Kidney capillary endothelial cell (primary cell): ENCODE measurements around the gene TC2N.
"Not testable (repeated sequence)": the region's sequence is repeated elsewhere in the genome, so short reads cannot be mapped to it uniquely, and the experiment has no call there.

Experiments
- DNase-seq: peaks from one replicate; pipeline ENCODE4 v3.0.0-alpha.2; 2018; ENCODE audit warnings: low spot score

Gene TC2N

DNA sequence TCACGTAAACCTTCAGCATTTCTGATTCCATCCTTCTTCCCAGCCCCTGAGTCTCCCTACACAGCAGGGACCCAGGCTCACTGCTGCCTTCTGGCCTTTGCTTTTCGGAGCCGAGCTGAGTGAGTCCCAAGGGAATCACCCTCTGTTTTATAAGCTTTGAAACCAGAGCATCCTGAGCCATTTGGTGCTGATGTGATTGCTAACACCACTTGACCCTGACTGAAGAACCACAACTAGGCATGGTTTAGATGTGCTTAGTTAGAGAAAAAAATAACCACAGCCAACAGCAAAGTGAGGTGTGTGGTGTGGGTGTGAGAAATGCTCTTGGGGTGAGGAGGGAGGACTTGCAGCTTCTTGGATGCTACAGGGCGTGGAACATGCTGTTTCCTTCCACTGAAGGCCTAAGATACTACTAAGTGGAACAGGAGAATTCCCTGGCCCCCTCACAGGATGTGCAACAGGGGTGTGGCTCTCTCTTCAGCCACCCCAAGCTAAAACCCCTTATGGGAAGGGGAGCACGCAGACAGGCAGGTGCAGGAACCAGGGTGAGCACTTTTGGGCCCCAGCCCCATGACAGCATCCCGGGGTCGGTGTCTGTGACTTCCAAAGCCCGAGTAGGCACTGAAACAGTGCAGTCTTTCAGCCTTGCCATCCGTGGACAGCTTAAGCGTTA, at the start of gene TC2N:
Gene TC2N (minus strand): TSS at position 221 of the 673 bp plus-strand sequence. CDS start 53,767 bp downstream, outside the sequence.
- no peak for DNase-seq

DNA sequence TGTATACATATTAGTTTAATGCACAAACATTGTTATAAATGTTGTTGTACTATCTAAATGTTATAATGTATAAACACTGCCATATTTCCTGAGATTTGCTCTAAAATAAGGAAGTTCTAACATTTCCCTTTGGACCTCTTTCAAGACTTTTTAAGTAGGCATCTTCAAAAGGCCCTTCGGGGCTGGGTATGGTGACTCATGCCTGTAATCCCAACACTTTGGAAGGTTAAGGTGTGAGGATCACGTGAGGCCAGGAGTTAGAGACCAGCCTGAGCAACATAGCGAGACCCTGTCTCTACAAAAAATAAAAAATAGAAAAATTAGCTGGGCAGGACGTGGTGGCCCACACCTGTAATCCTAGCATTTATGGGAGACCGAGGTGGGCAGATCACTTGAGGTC, 44.7 kb upstream of the TC2N start:
- DNase-seq, result no peak

DNA sequence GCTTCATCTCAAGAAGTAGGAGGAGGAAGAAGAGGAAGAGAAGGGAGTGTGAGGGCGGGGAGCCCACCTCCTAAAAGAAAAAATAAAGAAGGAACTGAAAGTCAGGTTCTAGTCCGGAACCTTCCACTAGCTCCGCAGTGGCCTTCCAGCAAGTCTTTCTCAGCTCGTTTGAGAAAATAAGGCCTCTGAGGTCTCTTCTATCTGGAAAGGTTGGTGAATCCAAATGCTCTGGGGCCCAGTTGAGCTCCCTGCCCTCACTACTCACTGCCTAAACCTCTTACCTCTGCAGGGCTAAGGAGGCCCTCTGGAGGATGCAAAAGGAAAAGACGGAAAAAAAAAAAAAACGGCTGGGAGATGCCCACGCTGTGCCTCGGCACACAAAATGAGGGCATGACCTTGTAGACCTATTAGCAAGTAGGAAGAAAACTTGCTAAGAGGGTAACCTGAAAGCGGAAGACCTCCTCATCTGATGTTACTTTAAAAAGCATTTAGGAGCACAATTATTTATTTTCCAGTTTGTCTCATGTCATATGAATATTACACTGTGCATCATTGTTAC, 44.2 kb upstream of the TC2N start:
- peak; percentile 23 for DNase-seq

DNA sequence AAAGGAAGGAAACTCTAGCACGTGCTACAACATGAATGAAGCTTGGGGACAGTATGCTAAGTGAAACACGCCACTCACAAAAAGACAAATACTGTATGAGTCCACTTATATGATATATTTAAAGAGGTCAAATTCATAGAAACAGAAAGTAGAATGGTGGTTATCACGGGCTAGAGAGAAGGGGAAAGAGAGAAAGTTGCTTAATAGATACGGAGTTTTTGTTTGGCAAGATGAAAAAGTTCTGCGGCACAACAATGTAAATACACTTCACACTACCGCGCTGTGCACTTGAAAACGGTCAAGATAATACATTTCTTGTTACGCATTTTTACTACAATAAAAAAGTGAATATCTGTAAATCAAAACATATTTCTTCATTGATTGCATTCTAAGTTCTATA, 42.9 kb upstream of the TC2N start:
- DNase-seq, result no peak

DNA sequence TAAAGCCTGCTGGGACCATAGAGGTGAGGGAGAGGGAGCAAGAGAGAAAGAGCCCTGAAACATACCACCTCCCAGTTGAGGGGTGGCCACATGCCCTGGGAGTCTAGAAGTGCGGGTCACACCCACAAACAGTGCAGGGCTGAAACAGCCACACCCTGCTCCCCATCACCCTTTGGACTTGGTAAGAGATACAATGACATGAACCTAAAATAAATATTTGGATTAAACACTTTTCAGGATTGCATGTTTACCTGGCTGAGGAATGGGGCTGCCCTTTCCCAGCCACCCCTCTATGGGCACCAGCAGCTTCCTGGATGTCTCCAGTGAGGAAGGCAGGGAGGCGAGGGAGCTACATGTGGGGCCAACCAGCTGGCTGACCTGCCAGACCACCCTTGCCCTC, 39.0 kb upstream of the TC2N start:
- no peak for DNase-seq

DNA sequence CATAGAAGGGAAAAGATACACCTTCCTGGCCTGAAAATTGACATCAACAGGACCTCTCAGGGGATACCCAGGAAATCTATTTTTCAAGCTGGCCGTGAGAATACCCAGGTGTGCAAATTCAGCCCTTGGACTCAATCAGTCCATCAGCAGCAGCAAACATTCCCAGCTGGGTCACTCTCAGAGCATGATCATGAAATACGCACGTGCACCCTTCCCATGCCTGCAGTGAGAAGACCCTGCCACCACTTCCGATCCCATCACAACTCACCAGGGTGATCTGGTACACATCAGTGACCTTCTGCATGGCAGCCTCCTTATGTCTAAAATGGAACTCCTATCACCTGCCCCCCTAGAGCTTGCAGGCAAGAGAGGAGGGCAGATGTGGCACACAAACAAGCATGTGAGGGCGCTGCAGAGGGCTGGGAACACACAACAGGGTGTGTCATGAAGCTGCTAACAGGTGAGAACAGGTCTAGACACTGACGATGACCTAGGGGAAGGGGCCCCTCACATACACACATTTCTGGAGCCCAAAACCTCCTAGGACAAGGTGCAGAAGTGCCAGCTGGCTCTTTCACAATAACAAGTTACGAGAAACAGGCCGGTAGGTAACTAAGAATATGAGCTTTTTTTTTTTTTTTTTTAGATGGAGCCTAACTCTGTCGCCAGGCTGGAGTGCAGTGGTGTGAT, 37.8 kb upstream of the TC2N start:
- no peak for DNase-seq

DNA sequence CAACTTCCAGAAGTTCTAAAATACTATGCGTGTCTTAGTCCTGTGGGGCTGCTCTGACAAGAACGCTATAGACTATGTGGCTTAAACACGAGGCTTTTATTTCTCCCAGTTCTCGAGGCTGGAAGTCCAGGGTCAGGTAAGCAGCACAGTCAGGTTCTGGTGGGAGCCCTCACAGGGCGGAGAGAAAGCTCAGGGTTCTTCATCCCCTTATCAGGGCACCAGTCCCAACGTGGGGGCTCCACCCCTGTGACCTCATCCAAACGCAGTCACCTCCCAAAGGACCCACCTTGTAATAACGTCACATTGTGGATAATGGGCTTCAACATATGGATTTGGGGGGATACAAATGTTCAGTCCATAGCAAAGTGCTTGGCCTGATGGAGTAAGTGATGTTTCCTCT, 37.1 kb upstream of the TC2N start:
- DNase-seq, result no peak

DNA sequence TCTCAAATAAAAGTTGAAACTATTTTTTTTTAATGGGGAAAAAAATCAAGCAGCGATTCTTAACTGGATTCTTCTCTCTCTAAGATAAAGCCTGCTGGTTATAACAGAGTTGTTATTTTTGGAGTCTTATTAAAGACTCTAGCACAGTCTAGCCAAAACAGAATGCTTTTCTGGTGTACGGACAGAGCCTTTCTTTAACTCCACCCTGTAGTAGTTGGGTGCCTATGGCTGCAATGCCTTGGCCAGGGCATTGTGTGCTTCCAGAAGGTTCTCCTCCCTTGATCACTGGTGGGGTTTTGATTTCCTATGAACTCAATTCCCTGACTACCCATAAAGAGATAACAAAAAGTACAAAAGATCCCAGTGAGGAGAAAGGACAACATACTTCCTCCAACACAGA, 35.7 kb upstream of the TC2N start:
- no peak for DNase-seq

DNA sequence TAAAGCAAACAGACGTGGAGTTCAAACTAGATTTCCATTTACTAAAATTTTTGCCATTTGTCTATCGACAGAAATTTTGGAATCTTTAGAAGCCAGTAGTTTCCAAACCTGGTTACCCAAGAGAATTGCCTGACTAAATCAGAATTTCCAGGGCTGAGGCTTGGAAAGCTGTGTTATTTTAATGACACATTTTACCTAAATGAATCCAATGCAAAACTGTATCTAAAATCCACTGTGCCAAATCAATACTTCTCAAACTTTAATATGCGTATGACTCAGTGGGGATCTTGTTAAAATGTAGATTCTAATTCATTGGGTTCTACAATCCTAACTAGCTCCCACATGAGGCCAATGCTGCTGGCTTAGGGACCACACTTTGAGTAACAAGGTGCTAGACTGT, 35.0 kb upstream of the TC2N start:
- no peak for DNase-seq

DNA sequence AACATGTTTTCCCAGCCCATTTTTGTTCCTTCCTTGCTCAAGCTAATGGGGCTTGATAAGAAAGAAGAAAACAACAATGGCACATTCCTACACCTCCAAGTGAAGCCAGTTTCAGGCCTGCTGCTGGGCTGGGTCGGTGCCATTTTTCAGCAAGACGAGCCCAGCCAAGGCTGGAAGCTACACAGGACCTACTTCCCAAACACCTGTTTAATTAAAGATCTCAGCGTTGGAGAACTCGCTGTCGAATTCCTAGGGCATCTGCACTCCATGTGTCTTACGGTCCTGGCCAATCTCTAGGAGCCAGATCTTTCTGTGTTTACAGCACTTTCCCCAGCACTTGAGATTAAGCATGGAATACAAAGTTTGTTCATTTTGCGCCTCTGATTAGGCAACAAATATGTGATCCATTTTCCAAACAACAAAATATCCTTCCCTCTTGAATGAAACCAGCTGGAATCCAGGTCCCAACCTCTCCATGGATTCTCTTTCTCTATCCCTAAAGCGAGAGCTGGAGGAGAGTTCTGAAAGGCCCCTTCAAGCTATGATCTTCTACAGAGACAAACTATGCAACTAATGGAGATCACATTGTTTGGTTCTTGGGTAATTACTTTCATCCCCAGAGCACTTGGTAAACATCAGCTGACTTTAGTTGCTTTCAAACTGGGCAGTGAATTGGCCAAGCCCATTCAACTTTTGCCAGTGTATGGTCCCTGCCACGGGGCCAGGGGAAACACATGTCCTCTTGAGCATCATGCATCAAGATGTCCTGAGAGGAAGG, 34.3 kb upstream of the TC2N start:
- DNase-seq, result no peak

DNA sequence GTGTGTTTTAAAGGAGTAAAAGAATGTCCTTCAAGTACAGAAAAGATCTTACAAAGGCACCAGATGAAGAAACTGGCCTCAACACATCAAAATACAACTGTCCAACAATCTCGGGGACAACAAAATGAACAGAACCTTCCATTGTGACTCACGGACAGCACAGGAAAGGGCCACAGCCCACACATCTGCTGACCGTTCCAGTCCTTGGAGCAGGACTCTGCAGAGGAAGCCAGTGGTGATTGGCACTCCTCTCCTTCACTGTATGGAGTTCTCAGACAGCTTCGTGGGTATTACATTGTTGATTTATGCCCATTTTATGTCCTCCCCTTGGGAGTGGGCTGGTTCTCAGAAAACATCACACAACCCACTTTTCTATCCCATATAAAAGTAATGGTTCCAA, 32.5 kb upstream of the TC2N start:
- DNase-seq, result no peak

DNA sequence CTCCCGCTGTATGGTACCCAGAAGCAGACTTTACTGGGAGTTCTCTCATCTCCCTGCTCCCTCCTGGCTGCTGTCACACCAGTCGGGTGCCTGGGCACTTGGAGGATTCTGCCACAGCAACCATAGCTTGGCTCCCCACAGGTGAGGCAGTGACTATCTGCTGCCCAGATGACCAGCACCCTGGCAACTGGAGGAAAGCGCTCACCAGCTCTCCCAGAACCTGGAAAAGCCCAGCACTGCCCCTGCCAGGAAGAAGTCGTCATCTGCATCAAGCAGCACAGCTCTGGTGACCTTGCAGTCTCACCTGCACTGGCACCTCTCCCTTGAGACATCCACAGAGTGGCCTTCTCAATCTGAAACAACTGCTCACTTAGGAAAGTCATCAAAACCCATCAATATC, 31.9 kb upstream of the TC2N start:
- no peak for DNase-seq

DNA sequence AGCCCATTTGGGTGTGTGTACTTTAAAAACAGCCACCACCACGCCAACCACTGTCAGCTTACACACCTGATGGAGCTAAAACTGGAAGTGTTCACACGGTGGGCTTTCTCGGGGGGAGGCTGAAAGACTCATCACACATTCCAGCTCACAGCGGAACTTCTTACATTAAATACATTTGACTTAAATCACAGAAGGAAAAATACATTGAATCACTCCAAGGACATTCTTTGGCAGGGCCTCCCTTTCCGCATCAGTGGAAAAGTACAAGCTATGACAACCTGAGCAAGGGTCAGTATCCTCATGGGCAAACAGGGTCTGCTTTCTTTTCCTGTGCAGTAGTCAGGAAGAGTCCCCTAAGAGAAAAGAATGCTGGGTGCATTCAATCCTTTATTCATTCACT, 31.0 kb upstream of the TC2N start:
- no peak for DNase-seq

DNA sequence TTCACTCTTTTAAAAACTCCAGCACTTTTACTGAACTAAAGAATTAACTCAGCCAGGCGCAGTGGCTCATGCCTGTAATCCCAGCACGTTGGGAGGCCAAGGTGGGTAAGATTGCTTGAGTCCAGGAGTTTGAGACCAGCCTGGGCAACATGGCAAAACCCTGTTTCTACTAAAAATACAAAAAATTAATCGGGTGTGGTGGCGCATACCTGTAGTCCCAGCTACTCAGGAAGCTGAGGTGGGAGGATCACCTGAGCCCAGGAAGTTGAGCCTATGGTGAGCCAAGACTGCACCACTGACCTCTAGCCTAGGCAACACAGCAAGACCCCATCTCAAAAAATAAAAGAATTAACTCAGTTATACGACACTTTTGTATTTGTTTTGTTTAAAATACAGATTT, 30.4 kb upstream of the TC2N start:
- DNase-seq, result not testable (repeated sequence)

DNA sequence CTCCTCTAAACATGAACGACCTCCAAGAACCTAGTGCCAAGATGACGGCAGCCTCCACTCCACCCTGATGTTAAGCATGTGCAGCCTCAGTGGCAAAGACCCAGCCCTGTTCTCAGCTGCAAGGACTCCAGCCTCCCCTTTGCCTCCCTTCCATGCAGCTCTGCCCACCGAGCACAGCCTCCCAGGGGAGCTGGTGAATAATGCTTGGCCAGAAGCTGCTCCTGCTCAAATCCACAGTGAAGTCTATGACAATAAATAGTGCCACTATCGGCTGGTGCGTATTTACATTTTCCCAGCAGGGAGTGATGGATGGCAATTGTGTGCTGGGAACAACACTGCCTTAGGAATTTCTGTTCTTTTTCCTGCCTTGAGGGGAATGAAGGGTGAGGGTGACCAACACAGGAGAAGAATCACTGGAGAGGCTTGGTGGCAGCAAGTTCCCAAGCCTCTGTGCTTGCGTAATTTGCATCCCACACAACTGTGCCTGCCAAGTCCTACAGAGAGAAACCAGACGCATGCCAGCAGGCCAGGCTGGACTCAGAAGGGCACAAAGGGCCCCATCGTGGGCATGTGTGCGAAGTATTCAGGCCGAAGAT, 29.9 kb upstream of the TC2N start:
- DNase-seq, result no peak

DNA sequence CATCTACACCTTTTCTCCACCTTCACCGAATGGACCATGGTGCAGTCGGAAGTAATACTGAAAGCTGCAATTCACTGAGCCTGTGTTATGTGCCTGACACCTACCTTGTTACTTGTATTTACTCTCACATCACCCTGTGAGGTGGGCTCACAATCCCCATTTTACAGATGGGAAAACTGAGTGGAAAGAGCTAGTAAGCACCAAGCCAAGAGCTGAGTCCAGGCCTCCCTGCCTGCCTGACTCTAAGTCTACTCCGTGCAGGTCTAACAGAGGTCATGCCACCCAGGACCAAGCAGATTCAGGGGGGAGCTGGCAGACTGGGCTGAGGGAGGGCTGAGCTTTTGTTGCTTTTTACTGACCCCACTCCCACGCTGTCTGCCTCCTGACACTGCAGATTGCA, 29.1 kb upstream of the TC2N start:
- no peak for DNase-seq

DNA sequence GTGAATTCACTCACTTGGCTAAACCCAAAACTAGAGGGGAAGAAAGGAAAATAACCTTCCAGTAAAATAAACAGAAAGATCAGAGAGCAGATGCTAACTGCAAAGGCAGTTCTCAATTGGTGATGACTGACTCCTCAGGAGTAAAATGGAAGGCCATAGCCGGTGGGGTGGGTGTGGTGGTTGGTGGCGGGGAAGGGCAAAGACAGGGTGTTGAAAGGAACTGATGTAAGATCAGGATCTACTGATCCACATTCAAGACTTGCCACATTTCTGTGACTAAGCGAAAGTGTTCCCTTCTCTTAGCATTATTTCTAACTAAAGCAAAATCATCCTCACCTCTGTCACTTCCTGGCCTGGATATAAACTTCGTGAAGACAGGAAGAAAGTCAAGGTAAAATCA, 26.3 kb upstream of the TC2N start:
- DNase-seq, result no peak

DNA sequence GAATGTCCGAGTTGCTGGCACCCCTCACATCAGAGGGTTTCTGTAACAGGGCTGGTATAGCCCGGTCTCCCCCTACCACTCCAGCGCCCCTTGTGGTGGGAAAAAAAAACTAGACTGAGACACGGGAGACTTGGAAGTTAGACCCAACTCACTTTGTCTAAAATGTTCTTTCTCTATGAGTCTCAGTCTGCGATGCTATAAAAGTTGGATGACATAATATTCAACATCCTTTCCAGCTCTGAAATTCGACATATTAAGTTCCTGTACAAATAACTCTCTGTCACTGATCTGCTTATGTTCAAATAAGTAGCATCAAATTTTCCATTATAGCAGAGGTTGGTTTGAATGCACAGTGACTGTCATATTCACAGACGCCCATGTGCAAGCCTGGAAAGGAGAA, 25.7 kb upstream of the TC2N start:
- no peak for DNase-seq

DNA sequence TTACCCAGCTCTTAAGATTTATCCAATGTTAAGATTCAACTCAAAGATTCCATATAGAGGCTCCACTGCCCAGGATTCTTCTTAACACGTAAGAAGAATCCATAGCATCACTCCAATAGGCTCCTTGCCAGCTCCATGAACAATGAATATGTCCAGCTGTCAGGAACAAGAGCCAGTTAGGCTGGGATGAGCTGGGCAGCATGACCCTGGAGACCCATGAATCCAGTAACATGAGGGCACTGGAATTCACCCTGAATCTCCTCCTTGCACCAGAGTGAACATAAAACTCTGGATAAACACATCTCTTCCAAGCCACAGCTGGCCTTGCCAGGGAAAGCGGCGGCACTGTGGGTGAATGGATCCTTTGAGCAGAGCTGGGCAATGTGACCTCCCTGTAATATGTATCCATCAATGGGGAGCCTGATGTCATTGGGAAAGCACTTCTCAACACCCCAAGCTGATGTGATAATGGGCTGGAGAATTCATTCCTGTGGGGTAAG, 24.4 kb upstream of the TC2N start:
- no peak for DNase-seq

DNA sequence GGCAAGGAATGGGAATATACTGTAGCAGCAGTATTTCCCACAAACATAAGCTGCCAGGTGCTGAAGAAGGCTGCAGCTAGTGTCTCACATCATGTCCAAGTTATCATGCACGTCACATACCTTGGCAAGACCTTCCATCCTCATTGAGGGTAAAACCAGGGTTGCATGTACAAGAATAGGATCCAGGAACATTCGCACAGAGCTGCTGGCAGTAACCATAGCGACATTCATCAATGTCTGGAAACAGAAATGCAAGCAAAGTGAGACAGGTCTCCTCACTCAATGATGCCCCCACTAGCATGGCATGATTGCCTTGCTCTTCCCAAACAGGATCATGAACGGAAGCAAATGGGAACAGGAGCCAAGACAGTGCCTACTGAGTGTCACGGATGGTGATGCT, 23.8 kb upstream of the TC2N start:
- no peak for DNase-seq

DNA sequence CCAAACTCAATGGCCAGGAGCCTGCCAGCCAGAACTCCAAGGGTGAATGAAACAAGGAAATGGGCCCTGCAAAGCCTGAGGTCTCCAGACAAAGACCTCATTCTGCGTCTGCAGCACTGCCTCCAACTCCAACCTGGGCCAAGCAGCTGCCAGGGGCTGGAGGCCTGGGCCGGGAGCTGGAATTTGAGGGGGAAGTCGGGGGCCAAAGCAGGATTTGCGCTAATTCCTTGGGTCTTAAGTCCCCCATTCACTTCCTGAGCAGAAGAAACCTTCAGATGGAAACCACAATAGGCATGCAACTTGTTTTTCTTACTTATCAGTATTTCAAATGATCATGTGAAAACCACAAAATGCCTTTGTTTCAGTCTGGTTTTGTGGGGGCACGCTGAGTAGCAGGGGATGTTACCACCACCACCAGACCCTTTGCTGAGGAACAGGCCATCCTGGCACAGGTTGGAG, 23.0 kb upstream of the TC2N start:
- no peak for DNase-seq

DNA sequence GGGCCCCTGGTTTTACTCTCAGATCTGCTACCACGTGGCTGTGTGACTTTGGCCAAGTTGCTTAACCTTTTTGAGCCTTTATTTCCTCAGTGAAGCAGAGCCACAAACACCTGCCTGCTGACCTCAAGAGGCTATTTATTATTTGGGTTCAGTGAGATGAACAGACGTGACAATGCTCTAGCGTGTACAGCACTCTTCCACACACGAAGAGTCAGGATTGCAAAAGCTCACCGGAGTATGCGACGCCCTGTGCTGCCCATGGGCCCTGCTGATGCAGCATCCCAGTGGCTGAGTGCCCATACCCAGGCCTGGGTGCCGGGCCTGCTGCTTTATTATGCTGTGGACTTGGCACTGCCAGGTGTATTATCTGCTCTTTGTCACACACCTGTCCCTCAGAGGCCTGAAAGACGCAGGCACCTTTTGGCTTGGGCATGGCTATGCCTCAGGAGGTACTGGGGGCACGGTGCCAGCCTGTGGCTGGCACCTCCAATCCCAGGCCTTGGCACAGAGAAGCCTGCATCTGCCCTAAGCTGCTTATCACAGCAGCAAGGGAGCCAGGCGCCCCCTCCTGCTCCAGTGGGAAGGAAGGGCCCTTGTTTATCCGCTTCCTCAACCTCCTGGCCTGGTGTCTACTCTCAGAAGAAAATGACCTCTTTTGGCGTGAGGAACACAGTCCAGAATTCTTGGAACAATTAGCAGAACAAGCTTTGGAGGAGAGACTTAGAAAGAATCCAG, 22.3 kb upstream of the TC2N start:
- no peak for DNase-seq
